GM21737 (cell line): Measurements from ENCODE around the gene FHAD1.

Source experiments
- ATAC-seq: cut with Tn5 transposase; IDR thresholded peaks from one replicate; pipeline ENCODE4 v1.9.1; 2021; ENCODE audit warnings: mild to moderate bottlenecking, moderate library complexity; ENCODE audit not compliant: unreplicated experiment

FHAD1 gene

GRCh38 chr1:15390667-15391066, 143.6 kb downstream of the FHAD1 start:
- ATAC-seq = no peak

DNA sequence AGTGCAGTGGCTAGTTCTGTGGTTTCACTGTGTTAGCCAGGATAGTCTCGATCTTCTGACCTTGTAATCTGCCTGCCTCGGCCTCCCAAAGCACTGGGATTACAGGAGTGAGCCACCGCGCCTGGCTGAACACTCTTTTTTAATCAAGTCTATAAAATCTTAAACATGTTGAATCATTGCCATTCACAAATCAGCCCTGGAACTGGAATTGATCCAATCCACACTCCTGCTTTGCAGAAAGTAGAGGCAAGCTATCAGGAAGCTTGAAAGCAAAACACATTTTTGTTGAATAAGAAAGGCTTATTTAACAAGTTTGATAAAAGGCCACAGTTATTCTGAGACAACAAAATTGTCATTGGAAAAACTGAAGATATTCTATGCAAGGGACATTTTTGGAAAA, 144.3 kb downstream of the FHAD1 start:
- ATAC-seq = no peak

DNA sequence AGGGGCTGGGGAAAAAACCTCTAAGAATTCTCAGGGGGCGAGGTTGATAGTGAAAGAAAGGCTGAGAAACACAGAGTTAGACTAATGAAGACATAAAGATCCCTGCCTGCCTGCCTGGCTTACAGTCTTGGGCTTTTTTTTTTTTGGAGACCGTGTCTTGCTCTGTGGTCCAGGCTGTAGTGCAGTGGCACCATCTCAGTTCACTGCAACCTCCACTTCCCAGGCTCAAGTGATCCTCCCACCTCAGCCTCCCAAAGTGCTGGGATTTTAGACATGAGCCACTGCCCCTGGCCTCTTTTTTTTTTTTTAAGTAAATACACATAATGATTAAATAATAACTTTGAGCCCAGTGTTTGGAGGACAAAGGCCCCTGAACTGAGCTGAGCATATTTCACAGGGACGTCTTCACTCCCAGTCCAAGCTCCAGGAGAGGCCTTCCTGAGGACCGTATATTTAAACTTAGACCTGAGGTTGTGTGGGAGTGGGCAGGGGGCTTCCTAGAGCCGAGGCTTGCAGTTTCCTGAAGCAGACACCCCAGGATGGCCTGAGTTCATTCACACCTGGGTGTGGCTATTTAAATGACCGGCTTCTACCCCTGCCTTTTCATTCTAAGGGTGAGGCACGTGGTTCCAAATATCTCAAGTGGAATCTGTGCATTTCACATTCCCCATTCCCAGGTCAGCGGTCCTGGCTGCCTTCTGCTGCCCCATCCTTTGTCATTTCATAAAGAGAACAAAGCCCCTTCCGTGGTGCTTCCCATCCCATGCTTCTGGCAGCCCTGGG, 146.6 kb downstream of the FHAD1 start:
- ATAC-seq = no peak

DNA sequence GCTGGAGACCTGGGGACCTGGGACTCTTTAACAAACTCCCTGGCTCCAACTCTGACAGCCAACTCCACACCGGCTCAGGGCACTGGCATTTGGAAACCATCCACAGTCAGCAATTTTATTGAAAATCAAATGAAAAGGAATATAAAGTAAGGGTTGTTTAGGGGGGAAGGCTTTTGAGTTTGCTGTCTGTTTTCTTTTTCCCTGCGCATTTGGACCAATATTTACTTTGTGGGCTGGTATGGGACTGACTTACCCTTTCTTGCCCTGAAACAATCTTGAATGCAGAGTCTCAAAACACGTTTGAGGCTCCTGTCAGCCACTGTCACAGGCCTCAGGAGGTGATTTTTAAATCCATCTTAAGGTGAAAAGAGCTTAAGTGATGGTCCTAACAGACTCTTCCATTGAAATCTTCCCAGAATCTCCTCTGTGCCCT, 147.3 kb downstream of the FHAD1 start:
- ATAC-seq = no peak

- no peak for ATAC-seq
These were observed 150.2 kb downstream of the FHAD1 start for GRCh38 chr1:15397236-15397635.

DNA sequence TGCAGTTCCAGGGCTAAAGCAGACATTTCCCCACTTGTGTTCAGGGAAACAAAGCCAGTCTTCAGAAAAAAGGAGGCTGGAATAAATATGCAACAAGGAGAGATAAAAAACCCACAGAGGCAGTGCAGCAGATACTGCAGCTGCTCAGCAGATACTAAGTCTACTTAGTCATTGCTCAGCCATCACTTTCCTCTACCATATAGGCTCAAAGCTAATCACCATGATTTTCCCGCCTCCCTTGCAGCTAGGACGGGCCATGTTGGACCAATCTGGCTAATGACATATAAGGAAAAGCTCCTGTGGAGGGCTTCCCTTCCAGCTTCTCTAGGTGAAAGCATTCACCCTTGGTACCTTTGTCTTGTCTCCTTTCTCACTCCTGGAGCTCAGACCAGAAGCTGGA, 152.7 kb downstream of the FHAD1 start:
- ATAC-seq = no peak

- no peak for ATAC-seq
These were observed 153.6 kb downstream of the FHAD1 start for GRCh38 chr1:15400627-15401026.

GRCh38 chr1:15401391-15402055, 154.5 kb downstream of the FHAD1 start:
- ATAC-seq = no peak

- no peak for ATAC-seq
These were observed 155.9 kb downstream of the FHAD1 start for GRCh38 chr1:15402809-15403450.

DNA sequence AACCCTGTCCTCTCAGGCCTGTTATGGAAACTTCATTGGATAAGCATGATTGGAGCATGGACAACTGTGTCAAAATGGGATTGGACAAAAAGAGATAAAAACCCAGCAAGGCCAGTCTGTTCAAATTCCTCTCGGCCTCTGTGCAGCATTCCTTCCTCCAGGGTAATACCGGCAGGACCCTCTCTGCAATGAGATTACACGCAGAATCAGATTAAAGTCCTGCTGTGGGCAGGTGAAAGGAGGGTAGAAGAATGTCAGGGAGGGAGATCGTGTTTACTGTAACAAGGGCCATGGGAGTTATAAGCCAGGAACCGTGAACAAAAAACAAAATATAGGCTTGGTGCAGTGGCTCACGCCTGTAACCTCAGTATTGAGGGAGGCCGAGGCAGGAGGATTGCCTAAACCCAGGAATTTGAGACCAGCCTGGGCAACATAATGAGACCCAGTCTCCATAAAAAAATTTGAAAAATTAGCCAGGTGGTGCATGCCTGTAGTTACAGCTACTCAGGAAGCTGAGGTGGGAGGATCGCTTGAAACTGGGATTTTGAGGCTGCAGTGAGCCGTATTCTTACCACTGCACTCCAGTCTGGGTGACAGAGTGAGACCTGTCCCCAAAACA, 157.0 kb downstream of the FHAD1 start:
- no peak for ATAC-seq

GRCh38 chr1:15405106-15405850, 158.3 kb downstream of the FHAD1 start:
- no peak for ATAC-seq

- no peak for ATAC-seq
These were observed 159.9 kb downstream of the FHAD1 start for GRCh38 chr1:15406614-15407559.

GRCh38 chr1:15407580-15407979, 160.6 kb downstream of the FHAD1 start:
- no peak for ATAC-seq

DNA sequence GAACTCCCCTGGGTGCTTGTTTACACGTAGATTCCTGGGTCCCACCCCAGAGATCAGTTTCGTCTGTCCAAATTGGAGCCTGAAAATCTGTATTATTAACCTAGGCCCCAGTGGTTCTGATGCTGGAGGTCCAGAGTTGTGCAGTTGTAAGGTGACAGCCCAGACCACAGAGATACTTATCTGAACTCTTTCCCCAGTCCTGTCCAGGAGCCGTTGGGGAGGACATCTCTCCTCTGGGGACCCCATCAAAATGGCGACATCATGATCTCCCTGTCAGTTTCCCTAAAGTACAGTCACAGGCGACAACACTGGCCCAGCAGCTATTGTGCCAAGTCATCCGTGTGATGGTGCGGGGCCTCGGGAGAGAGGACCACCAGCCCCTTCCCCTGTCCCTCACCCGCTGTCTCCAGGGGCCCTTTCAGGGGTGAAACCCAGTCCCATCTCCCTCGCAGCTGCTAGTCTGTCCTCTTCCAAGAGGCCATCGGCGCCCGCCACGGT, 161.9 kb downstream of the FHAD1 start:
- ATAC-seq = no peak

DNA sequence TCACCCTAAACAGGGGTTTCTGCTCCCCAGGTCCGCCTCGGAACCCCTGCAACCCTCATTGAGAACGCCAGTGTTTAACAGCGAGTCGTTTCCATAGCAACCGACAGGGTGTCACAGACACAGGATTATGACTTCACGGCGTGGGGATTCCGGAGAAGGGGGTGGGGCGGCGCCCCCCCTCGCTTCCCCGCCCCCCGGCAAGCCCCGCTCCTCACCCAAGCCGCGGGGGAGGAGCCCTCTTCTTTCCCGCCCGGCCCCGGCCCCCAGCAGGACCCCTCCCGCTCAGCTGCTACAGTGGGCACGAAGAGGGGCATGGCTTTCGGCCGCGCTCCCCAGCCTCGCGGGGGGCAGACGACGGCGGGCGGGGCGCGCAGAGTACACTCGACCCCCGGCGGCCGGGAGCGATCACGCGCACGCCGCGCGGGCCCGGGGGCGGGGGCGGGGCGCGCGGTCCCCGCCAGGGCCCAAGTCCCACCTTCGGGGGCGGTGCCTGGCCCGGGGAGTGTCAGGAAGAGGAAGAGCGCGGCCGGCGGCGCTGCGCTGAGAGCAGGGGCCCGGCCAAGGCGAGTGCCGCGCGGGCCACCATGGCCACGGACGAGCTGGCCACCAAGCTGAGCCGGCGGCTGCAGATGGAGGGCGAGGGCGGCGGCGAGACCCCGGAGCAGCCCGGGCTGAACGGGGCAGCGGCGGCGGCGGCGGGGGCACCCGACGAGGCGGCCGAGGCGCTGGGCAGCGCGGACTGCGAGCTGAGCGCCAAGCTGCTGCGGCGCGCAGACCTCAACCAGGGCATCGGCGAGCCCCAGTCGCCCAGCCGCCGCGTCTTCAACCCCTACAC, 162.6 kb downstream of the FHAD1 start, which contains the start of gene EFHD2:
Gene EFHD2, plus strand, starts transcription at position 501 of the 835 bp plus-strand sequence. Its CDS starts 84 bp downstream, at position 585.
- ATAC-seq = peak; percentile 64

GRCh38 chr1:15410223-15410883, 163.3 kb downstream of the FHAD1 start:
- no peak for ATAC-seq

GRCh38 chr1:15410884-15411245, 163.8 kb downstream of the FHAD1 start:
- ATAC-seq = no peak

DNA sequence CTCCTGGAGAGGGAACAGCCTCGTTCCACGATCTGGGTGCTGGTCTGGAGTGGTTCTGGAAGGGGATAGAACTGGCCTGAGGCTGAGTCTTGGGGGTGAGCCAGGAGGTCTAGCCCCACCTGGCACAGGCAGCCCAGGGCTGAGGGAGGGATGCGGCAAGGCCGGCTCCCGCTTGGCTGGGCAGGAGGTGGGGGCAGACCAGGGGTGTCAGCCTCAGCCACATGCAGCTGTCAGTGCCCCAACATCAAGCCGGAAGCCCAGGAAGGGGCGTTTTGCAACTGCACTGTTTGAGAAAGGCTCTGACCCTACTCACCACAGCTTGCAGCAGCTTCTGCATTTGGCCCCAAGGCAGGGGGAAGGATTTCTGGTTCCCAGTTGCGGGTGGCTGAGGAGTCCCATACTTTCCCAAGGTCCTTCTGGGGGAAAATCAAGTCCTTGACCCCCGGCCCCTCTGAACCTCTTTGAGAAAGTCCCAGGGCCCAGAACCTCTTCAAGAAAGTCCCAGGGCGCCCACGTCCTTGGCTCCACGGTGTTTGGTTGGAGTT, 164.6 kb downstream of the FHAD1 start:
- ATAC-seq = peak; percentile 39
